Progenitor cell of endocrine pancreas (in vitro differentiated cells): ENCODE measurements around the gene NOG. TPM values are rescaled to one million over a fixed set of nuclear protein-coding genes. Genes with fewer than 3 reads are reported as not detected.

Experiments
- DNase-seq: peaks from one replicate; pipeline ENCODE4 v3.0.0; 2021; ENCODE audit warnings: low spot score; ENCODE audit not compliant: unreplicated experiment
- H3K27ac Mint-ChIP-seq: 2 replicates; pipeline ENCODE4 v1.8.0; 2021; ENCODE audit warnings: mild to moderate bottlenecking, moderate library complexity, mixed read lengths
- H3K27me3 Mint-ChIP-seq: 2 replicates; pipeline ENCODE4 v1.8.0; 2021; ENCODE audit warnings: mixed read lengths
- H3K36me3 Mint-ChIP-seq: 2 replicates; pipeline ENCODE4 v1.8.0; 2022; ENCODE audit warnings: mixed read lengths; ENCODE audit not compliant: insufficient read depth
- H3K4me1 Mint-ChIP-seq: 2 replicates; pipeline ENCODE4 v1.8.0; 2021; ENCODE audit warnings: low read depth, mixed read lengths
- H3K4me3 Mint-ChIP-seq: 2 replicates; pipeline ENCODE4 v1.8.0; 2021; ENCODE audit warnings: low read depth, mild to moderate bottlenecking, moderate library complexity, mixed read lengths
- H3K9me3 Mint-ChIP-seq: 2 replicates; pipeline ENCODE4 v1.8.0; 2021; ENCODE audit warnings: low read depth, mixed read lengths
- total RNA-seq: library from RNA; stranded (reverse); gene quantifications from 2 replicates; pipeline ENCODE4 v1.2.1, GENCODE V29; 2021
- TF ChIP-seq, protein P1 (sequence below): fragments of 200-600 bp; sonication (generic); IDR thresholded peaks from one replicate; pipeline ENCODE4 v1.5.0; 2021; ENCODE audit warnings: antibody characterized with exemption, mild to moderate bottlenecking; ENCODE audit not compliant: unreplicated experiment

The NOG gene
- total RNA-seq, 1 donor from 2014 or later, result 0.24 TPM

GRCh38 chr17:56635641-56636040, 42.1 kb downstream of the NOG start:
- Mint-ChIP-seq H3K27me3 (peaks cover 64% of the 10 kb centered on the region), H3K4me1 (no peaks in the 10 kb centered on the region), H3K9me3 (no peaks in the 10 kb centered on the region), H3K27ac (no peak overlapping the region), H3K36me3 (no peaks in the 10 kb centered on the region), H3K4me3 (no peak overlapping the region)
- DNase-seq, result no peak
- TF ChIP-seq, protein P1, sequence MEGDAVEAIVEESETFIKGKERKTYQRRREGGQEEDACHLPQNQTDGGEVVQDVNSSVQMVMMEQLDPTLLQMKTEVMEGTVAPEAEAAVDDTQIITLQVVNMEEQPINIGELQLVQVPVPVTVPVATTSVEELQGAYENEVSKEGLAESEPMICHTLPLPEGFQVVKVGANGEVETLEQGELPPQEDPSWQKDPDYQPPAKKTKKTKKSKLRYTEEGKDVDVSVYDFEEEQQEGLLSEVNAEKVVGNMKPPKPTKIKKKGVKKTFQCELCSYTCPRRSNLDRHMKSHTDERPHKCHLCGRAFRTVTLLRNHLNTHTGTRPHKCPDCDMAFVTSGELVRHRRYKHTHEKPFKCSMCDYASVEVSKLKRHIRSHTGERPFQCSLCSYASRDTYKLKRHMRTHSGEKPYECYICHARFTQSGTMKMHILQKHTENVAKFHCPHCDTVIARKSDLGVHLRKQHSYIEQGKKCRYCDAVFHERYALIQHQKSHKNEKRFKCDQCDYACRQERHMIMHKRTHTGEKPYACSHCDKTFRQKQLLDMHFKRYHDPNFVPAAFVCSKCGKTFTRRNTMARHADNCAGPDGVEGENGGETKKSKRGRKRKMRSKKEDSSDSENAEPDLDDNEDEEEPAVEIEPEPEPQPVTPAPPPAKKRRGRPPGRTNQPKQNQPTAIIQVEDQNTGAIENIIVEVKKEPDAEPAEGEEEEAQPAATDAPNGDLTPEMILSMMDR, result no peak

DNA sequence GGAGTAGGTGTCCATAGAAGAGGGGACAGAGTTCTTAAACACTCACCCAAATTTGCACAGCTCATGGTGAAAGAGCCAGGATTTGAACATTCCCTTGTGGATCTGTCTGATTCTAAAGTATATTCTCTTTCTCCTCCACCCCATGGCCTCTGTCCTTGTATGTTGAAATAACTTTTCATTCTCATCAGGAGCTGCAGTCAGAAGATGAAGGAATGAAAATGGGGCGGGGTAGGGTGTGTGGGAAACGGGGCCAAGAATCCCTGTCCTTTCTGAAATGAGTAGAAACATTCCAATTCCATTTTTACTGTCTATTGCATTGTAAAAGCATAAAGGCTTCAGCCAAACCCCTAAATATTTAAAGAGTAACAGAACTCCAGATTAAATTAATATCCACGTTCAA, 42.8 kb downstream of the NOG start:
- TF ChIP-seq, protein P1, result no peak
- H3K27me3 Mint-ChIP-seq, result peaks cover 68% of the 10 kb centered on the region
- no peak overlapping the region for H3K4me3 Mint-ChIP-seq
- no peaks in the 10 kb centered on the region for H3K36me3 Mint-ChIP-seq
- no peak overlapping the region for H3K27ac Mint-ChIP-seq
- DNase-seq, result no peak
- H3K9me3 Mint-ChIP-seq, result no peaks in the 10 kb centered on the region
- no peaks in the 10 kb centered on the region for H3K4me1 Mint-ChIP-seq

GRCh38 chr17:56637254-56637653, 43.8 kb downstream of the NOG start:
- peaks cover 68% of the 10 kb centered on the region for H3K27me3 Mint-ChIP-seq
- H3K9me3 Mint-ChIP-seq, result no peaks in the 10 kb centered on the region
- H3K4me1 Mint-ChIP-seq, result no peaks in the 10 kb centered on the region
- H3K4me3 Mint-ChIP-seq, result no peak overlapping the region
- TF ChIP-seq, protein P1, result no peak
- H3K36me3 Mint-ChIP-seq, result no peaks in the 10 kb centered on the region
- DNase-seq, result no peak
- H3K27ac Mint-ChIP-seq, result peak overlapping the region; percentile 31

DNA sequence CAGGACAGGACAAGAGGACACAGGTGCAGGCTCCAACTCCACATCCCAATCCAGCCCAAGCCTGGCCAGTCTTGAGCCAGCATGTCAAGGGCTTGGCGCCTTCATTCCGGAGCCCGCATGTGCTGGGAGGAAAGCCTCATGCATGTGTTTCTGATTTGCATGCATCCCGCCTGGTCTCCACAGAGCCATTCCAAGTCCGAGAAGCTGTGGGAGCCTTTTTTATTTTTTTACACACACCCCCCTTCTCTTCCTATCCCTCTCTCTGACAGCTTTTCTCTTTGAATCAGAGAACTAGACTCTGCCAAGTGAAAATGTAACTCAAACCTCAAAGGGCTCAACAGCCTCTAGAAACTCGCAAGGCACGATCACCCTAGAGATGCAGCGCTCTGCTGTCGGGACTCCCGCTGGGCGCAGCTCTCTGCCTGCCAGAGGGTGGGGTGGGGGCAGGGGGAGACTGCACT, 45.1 kb downstream of the NOG start:
- no peak for DNase-seq
- Mint-ChIP-seq H3K4me3 (no peak overlapping the region), H3K27ac (no peak overlapping the region), H3K9me3 (no peaks in the 10 kb centered on the region), H3K27me3 (peaks cover 72% of the 10 kb centered on the region), H3K4me1 (no peaks in the 10 kb centered on the region), H3K36me3 (no peaks in the 10 kb centered on the region)
- TF ChIP-seq, protein P1, result no peak

- H3K27ac Mint-ChIP-seq, result no peak overlapping the region
- peaks cover 73% of the 10 kb centered on the region for H3K27me3 Mint-ChIP-seq
- no peaks in the 10 kb centered on the region for H3K4me1 Mint-ChIP-seq
- no peaks in the 10 kb centered on the region for H3K36me3 Mint-ChIP-seq
- TF ChIP-seq, protein P1, result no peak
- no peaks in the 10 kb centered on the region for H3K9me3 Mint-ChIP-seq
- H3K4me3 Mint-ChIP-seq, result no peak overlapping the region
- DNase-seq, result no peak
Observed at GRCh38 chr17:56639517-56639916, 46.0 kb downstream of the NOG start.
